MM.1S (cell line): ENCODE data around the gene PACS2.

Experiments used
- DNase-seq: peaks from one replicate; pipeline ENCODE4 v3.0.0-alpha.2; 2015
- H2AFZ ChIP-seq: fragments of 300-600 bp; sonication (generic); 2 replicates; pipeline ENCODE4 v1.6.0; 2016; ENCODE audit warnings: antibody characterized with exemption, low read length
- H3F3A ChIP-seq: fragments of 300-600 bp; sonication (generic); 2 replicates; pipeline ENCODE4 v1.6.1; 2016; ENCODE audit warnings: mild to moderate bottlenecking, antibody characterized with exemption, low read length, moderate library complexity, mixed read lengths; ENCODE audit not compliant: insufficient read depth
- H3K27ac ChIP-seq: fragments of 300-600 bp; sonication (generic); 2 replicates; pipeline ENCODE4 v1.5.1; 2016; ENCODE audit warnings: mild to moderate bottlenecking, low read length
- H3K27me3 ChIP-seq: fragments of 300-600 bp; sonication (generic); replicated peaks from 2 replicates; pipeline ENCODE4 v1.6.0; 2016; ENCODE audit warnings: low read length; ENCODE audit not compliant: insufficient read depth
- H3K36me3 ChIP-seq: fragments of 300-600 bp; sonication (generic); replicated peaks from 2 replicates; pipeline ENCODE4 v1.6.1; 2016; ENCODE audit warnings: mild to moderate bottlenecking, low read length, mixed read lengths; ENCODE audit not compliant: insufficient read depth
- H3K4me1 ChIP-seq: fragments of 300-600 bp; sonication (generic); 2 replicates; pipeline ENCODE4 v1.6.1; 2016; ENCODE audit warnings: low read length, mixed read lengths
- H3K4me2 ChIP-seq: fragments of 300-600 bp; sonication (generic); 2 replicates; pipeline ENCODE4 v1.6.0; 2016; ENCODE audit warnings: low read depth, low read length
- H3K4me3 ChIP-seq: fragments of 300-600 bp; sonication (generic); 2 replicates; pipeline ENCODE4 v1.5.1; 2016; ENCODE audit warnings: low read length, mixed read lengths
- H3K79me2 ChIP-seq: fragments of 300-600 bp; sonication (generic); 2 replicates; pipeline ENCODE4 v1.6.1; 2016; ENCODE audit warnings: mixed run types, low read length, mixed read lengths
- H3K9ac ChIP-seq: fragments of 300-600 bp; sonication (generic); 2 replicates; pipeline ENCODE4 v1.6.1; 2016; ENCODE audit warnings: low read length, mixed read lengths
- H3K9me2 ChIP-seq: fragments of 300-600 bp; sonication (generic); replicated peaks from 2 replicates; pipeline ENCODE4 v1.6.1; 2016; ENCODE audit warnings: mild to moderate bottlenecking, low read length, mixed read lengths; ENCODE audit not compliant: insufficient read depth
- H3K9me3 ChIP-seq: fragments of 300-600 bp; sonication (generic); replicated peaks from 2 replicates; pipeline ENCODE4 v1.6.1; 2016; ENCODE audit warnings: mild to moderate bottlenecking, low read length, mixed read lengths; ENCODE audit not compliant: insufficient read depth
- H4K20me1 ChIP-seq: fragments of 300-600 bp; sonication (generic); 2 replicates; pipeline ENCODE4 v1.6.1; 2016; ENCODE audit warnings: mild to moderate bottlenecking, low read length, moderate library complexity, mixed read lengths; ENCODE audit not compliant: insufficient read depth
- CTCF ChIP-seq: fragments of 300-600 bp; sonication (generic); IDR thresholded peaks from 2 replicates; pipeline ENCODE4 v1.5.1; 2016; ENCODE audit warnings: antibody characterized with exemption, low read length, mixed read lengths
- EZH2 ChIP-seq: fragments of 300-600 bp; sonication (generic); optimal IDR thresholded peaks from 2 replicates; pipeline ENCODE3; 2017; ENCODE audit warnings: low read depth, mild to moderate bottlenecking, antibody characterized with exemption, low read length, mixed read lengths
- EZH2phosphoT487 ChIP-seq: fragments of 300-600 bp; sonication (generic); IDR thresholded peaks from 2 replicates; pipeline ENCODE4 v1.6.1; 2018; ENCODE audit warnings: antibody characterized with exemption, low read length

Gene PACS2

GRCh38 chr14:105444859-105445258 lies 130.3 kb downstream of the PACS2 start:
- Histone ChIP-seq H3K4me2 (no peak overlapping the region), H4K20me1 (no peaks in the 10 kb centered on the region), H3K9ac (no peak overlapping the region), H2AFZ (no peak overlapping the region), H3K4me1 (no peaks in the 10 kb centered on the region), H3K27ac (no peak overlapping the region), H3K36me3 (no peaks in the 10 kb centered on the region), H3K9me2 (no peaks in the 10 kb centered on the region), H3F3A (no peaks in the 10 kb centered on the region), H3K4me3 (no peak overlapping the region), H3K27me3 (no peaks in the 10 kb centered on the region), H3K9me3 (no peaks in the 10 kb centered on the region), H3K79me2 (no peaks in the 10 kb centered on the region)
- no peak for DNase-seq
- TF ChIP-seq CTCF = no peak

GRCh38 chr14:105445290-105445689 lies 130.7 kb downstream of the PACS2 start:
- H2AFZ ChIP-seq = no peak overlapping the region
- H3K4me2 ChIP-seq = no peak overlapping the region
- no peaks in the 10 kb centered on the region for H3K9me2 ChIP-seq
- no peaks in the 10 kb centered on the region for H3K4me1 ChIP-seq
- DNase-seq = no peak
- H3K9me3 ChIP-seq = no peaks in the 10 kb centered on the region
- H3K36me3 ChIP-seq = no peaks in the 10 kb centered on the region
- H3F3A ChIP-seq = no peaks in the 10 kb centered on the region
- H3K27me3 ChIP-seq = no peaks in the 10 kb centered on the region
- TF ChIP-seq EZH2 (no peak), CTCF (no peak), EZH2phosphoT487 (no peak)
- no peak overlapping the region for H3K27ac ChIP-seq
- no peak overlapping the region for H3K4me3 ChIP-seq
- no peaks in the 10 kb centered on the region for H3K79me2 ChIP-seq
- no peaks in the 10 kb centered on the region for H4K20me1 ChIP-seq
- no peak overlapping the region for H3K9ac ChIP-seq

- no peaks in the 10 kb centered on the region for H3K36me3 ChIP-seq
- H3K4me1 ChIP-seq = no peaks in the 10 kb centered on the region
- H3K4me3 ChIP-seq = no peak overlapping the region
- no peaks in the 10 kb centered on the region for H4K20me1 ChIP-seq
- no peak overlapping the region for H3K4me2 ChIP-seq
- no peak overlapping the region for H3K9ac ChIP-seq
- H3K27ac ChIP-seq = no peak overlapping the region
- no peak overlapping the region for H2AFZ ChIP-seq
- H3F3A ChIP-seq = no peaks in the 10 kb centered on the region
- H3K79me2 ChIP-seq = no peaks in the 10 kb centered on the region
- H3K9me2 ChIP-seq = no peaks in the 10 kb centered on the region
- no peak for DNase-seq
- TF ChIP-seq CTCF (no peak), EZH2 (no peak), EZH2phosphoT487 (no peak)
- H3K27me3 ChIP-seq = no peaks in the 10 kb centered on the region
- H3K9me3 ChIP-seq = no peaks in the 10 kb centered on the region
Measured at GRCh38 chr14:105445901-105446845, 131.6 kb downstream of the PACS2 start.
